Measurements from ENCODE around the gene PUS1.
"Not testable (repeated sequence)": the region's sequence is repeated elsewhere in the genome, so short reads cannot be mapped to it uniquely, and the experiment has no call there.

DNA sequence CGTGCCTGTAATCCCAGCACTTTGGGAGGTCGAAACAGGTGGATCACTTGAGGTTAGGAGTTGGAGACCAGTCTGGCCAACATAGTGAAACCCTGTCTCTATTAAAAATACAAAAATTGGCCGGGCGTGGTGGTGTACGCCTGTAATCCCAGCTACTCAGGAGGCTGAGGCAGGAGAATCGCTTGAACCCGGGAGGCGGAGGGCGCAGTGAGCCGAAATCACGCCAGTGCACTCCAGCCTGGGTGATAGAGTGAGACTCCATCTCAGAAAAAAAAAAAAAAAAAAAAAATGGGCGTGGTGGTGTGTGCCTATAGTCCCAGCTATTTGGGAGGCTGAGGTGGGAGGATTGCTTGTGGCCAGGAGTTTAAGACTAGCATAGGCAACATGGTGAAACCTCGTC is 25.4 kb downstream of the PUS1 start:
- TF ChIP-seq, protein P1, sequence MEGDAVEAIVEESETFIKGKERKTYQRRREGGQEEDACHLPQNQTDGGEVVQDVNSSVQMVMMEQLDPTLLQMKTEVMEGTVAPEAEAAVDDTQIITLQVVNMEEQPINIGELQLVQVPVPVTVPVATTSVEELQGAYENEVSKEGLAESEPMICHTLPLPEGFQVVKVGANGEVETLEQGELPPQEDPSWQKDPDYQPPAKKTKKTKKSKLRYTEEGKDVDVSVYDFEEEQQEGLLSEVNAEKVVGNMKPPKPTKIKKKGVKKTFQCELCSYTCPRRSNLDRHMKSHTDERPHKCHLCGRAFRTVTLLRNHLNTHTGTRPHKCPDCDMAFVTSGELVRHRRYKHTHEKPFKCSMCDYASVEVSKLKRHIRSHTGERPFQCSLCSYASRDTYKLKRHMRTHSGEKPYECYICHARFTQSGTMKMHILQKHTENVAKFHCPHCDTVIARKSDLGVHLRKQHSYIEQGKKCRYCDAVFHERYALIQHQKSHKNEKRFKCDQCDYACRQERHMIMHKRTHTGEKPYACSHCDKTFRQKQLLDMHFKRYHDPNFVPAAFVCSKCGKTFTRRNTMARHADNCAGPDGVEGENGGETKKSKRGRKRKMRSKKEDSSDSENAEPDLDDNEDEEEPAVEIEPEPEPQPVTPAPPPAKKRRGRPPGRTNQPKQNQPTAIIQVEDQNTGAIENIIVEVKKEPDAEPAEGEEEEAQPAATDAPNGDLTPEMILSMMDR (IDR thresholded peaks at IDR 0.05) = not testable (repeated sequence)
- not testable (repeated sequence) for TF ChIP-seq POLR2A (IDR thresholded peaks at IDR 0.05)
